ENCODE measurements around the gene C10orf67. TPM values are rescaled to one million over a fixed set of nuclear protein-coding genes. Genes with fewer than 3 reads are reported as not detected.

C10orf67 gene
- total and polyA plus RNA-seq, 2 of the 8 experiments (the other 6 are each of a cell fraction or from before 2014, with no cell fraction given) = 0.05 to 0.11 TPM

- TF ChIP-seq TEAD4 (IDR thresholded peaks at IDR 0.05; ENCODE audit: low read depth, low read length) (0 out of 2 replicates have a peak, but pooled peaks have one; percentile 16), KDM1A (IDR thresholded peaks at IDR 0.05; ENCODE audit: borderline replicate concordance, low read length) (no peak), BACH1 (IDR thresholded peaks at IDR 0.05; ENCODE audit: low read length) (no peak), SIRT6 (IDR thresholded peaks at IDR 0.05; ENCODE audit: low read length) (no peak), SP4 (IDR thresholded peaks at IDR 0.05; ENCODE audit: low read length) (no peak), ASH2L (IDR thresholded peaks at IDR 0.05; ENCODE audit: low read length) (no peak), SIN3A (conservative IDR thresholded peaks at IDR 0.05 in 1 of 2, IDR thresholded peaks at IDR 0.05 in 1 of 2; ENCODE audit: low read depth in 1 of 2, low read length in 2 of 2) (peak in 1 of 2 experiments; percentile 20; a peak in 1 of 4 replicates), YY1 (IDR thresholded peaks at IDR 0.05; ENCODE audit: low read depth, low read length) (no peak), EGR1 (IDR thresholded peaks at IDR 0.05; ENCODE audit: borderline replicate concordance, low read depth, low read length) (no peak), BCL11A (IDR thresholded peaks at IDR 0.05; ENCODE audit: low read depth in 2 of 2, low read length in 2 of 2) (no peak)
- TF ChIP-seq, protein P1, sequence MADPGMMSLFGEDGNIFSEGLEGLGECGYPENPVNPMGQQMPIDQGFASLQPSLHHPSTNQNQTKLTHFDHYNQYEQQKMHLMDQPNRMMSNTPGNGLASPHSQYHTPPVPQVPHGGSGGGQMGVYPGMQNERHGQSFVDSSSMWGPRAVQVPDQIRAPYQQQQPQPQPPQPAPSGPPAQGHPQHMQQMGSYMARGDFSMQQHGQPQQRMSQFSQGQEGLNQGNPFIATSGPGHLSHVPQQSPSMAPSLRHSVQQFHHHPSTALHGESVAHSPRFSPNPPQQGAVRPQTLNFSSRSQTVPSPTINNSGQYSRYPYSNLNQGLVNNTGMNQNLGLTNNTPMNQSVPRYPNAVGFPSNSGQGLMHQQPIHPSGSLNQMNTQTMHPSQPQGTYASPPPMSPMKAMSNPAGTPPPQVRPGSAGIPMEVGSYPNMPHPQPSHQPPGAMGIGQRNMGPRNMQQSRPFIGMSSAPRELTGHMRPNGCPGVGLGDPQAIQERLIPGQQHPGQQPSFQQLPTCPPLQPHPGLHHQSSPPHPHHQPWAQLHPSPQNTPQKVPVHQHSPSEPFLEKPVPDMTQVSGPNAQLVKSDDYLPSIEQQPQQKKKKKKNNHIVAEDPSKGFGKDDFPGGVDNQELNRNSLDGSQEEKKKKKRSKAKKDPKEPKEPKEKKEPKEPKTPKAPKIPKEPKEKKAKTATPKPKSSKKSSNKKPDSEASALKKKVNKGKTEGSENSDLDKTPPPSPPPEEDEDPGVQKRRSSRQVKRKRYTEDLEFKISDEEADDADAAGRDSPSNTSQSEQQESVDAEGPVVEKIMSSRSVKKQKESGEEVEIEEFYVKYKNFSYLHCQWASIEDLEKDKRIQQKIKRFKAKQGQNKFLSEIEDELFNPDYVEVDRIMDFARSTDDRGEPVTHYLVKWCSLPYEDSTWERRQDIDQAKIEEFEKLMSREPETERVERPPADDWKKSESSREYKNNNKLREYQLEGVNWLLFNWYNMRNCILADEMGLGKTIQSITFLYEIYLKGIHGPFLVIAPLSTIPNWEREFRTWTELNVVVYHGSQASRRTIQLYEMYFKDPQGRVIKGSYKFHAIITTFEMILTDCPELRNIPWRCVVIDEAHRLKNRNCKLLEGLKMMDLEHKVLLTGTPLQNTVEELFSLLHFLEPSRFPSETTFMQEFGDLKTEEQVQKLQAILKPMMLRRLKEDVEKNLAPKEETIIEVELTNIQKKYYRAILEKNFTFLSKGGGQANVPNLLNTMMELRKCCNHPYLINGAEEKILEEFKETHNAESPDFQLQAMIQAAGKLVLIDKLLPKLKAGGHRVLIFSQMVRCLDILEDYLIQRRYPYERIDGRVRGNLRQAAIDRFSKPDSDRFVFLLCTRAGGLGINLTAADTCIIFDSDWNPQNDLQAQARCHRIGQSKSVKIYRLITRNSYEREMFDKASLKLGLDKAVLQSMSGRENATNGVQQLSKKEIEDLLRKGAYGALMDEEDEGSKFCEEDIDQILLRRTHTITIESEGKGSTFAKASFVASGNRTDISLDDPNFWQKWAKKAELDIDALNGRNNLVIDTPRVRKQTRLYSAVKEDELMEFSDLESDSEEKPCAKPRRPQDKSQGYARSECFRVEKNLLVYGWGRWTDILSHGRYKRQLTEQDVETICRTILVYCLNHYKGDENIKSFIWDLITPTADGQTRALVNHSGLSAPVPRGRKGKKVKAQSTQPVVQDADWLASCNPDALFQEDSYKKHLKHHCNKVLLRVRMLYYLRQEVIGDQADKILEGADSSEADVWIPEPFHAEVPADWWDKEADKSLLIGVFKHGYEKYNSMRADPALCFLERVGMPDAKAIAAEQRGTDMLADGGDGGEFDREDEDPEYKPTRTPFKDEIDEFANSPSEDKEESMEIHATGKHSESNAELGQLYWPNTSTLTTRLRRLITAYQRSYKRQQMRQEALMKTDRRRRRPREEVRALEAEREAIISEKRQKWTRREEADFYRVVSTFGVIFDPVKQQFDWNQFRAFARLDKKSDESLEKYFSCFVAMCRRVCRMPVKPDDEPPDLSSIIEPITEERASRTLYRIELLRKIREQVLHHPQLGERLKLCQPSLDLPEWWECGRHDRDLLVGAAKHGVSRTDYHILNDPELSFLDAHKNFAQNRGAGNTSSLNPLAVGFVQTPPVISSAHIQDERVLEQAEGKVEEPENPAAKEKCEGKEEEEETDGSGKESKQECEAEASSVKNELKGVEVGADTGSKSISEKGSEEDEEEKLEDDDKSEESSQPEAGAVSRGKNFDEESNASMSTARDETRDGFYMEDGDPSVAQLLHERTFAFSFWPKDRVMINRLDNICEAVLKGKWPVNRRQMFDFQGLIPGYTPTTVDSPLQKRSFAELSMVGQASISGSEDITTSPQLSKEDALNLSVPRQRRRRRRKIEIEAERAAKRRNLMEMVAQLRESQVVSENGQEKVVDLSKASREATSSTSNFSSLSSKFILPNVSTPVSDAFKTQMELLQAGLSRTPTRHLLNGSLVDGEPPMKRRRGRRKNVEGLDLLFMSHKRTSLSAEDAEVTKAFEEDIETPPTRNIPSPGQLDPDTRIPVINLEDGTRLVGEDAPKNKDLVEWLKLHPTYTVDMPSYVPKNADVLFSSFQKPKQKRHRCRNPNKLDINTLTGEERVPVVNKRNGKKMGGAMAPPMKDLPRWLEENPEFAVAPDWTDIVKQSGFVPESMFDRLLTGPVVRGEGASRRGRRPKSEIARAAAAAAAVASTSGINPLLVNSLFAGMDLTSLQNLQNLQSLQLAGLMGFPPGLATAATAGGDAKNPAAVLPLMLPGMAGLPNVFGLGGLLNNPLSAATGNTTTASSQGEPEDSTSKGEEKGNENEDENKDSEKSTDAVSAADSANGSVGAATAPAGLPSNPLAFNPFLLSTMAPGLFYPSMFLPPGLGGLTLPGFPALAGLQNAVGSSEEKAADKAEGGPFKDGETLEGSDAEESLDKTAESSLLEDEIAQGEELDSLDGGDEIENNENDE (IDR thresholded peaks at IDR 0.05; ENCODE audit: insufficient replicate concordance, low read length) = no peak
Observed at GRCh38 chr10:23173214-23174073, 171.2 kb downstream of the C10orf67 start (continued).

Measured in H1 (cell line).